GM19463 (cell line): ENCODE measurements around the gene PHACTR1.

Experiments
- ATAC-seq: cut with Tn5 transposase; IDR thresholded peaks from one replicate; pipeline ENCODE4 v1.9.1; 2021; ENCODE audit warnings: mild to moderate bottlenecking, moderate library complexity; ENCODE audit not compliant: unreplicated experiment

Gene PHACTR1

GRCh38 chr6:13273931-13274706 lies 557.6 kb downstream of the PHACTR1 start:
- ATAC-seq, result peak; percentile 48

- ATAC-seq, result no peak
Measured at GRCh38 chr6:13274707-13275434, 558.3 kb downstream of the PHACTR1 start.

- ATAC-seq, result no peak
Measured at GRCh38 chr6:13275435-13275989, 558.9 kb downstream of the PHACTR1 start.

GRCh38 chr6:13277231-13277630 lies 560.7 kb downstream of the PHACTR1 start:
- no peak for ATAC-seq

- no peak for ATAC-seq
Measured at GRCh38 chr6:13278164-13278563, 561.6 kb downstream of the PHACTR1 start.

GRCh38 chr6:13278991-13279390 lies 562.4 kb downstream of the PHACTR1 start:
- ATAC-seq, result no peak

GRCh38 chr6:13280254-13280653 lies 563.7 kb downstream of the PHACTR1 start:
- no peak for ATAC-seq

- ATAC-seq, result no peak
Measured at GRCh38 chr6:13281686-13282085, 565.1 kb downstream of the PHACTR1 start.

- ATAC-seq, result no peak
Measured at GRCh38 chr6:13282393-13283069, 566.0 kb downstream of the PHACTR1 start.

GRCh38 chr6:13283331-13283730 lies 566.8 kb downstream of the PHACTR1 start:
- no peak for ATAC-seq

- no peak for ATAC-seq
Measured at GRCh38 chr6:13284646-13285045, 568.1 kb downstream of the PHACTR1 start.

- ATAC-seq, result no peak
Measured at GRCh38 chr6:13285705-13286104, 569.1 kb downstream of the PHACTR1 start.

GRCh38 chr6:13286181-13286580 lies 569.6 kb downstream of the PHACTR1 start:
- ATAC-seq, result peak; percentile 45

- ATAC-seq, result no peak
Measured at GRCh38 chr6:13287104-13287503, 570.5 kb downstream of the PHACTR1 start.

GRCh38 chr6:13288481-13288880 lies 571.9 kb downstream of the PHACTR1 start:
- no peak for ATAC-seq

- no peak for ATAC-seq
Measured at GRCh38 chr6:13288969-13289391, 572.4 kb downstream of the PHACTR1 start.

- ATAC-seq, result no peak
Measured at GRCh38 chr6:13289789-13290318, 573.3 kb downstream of the PHACTR1 start.

GRCh38 chr6:13290335-13290734 lies 573.8 kb downstream of the PHACTR1 start:
- no peak for ATAC-seq

- ATAC-seq, result no peak
Measured at GRCh38 chr6:13292774-13293173, 576.2 kb downstream of the PHACTR1 start.

- no peak for ATAC-seq
Measured at GRCh38 chr6:13294499-13295069, 578.0 kb downstream of the PHACTR1 start.

GRCh38 chr6:13295576-13295975 lies 579.0 kb downstream of the PHACTR1 start:
- no peak for ATAC-seq
